AG04449 (cell line): ENCODE measurements around the gene NEDD8.
"Not testable (repeated sequence)": the region's sequence is repeated elsewhere in the genome, so short reads cannot be mapped to it uniquely, and the experiment has no call there.

Experiments used
- CTCF ChIA-PET: fragments of 350-600 bp; formaldehyde crosslinking; extraction: SDS; loops from one replicate; lab custom pipeline; 2021; ENCODE audit warnings: antibody characterized with exemption; lab: Yijun Ruan, JAX
- POLR2A ChIA-PET: fragments of 400-600, 350-600 bp; formaldehyde crosslinking; extraction: SDS; loops from one replicate; lab custom pipeline; 2020; ENCODE audit warnings: antibody characterized with exemption, inconsistent platforms; lab: Yijun Ruan, JAX
- DNase-seq: peaks from one replicate; pipeline ENCODE4 v3.0.0-alpha.2; 2010; ENCODE audit warnings: low read depth, low spot score
- H3K4me3 ChIP-seq: 2 replicates; pipeline ENCODE4 v1.5.1; 2011; ENCODE audit warnings: low read depth, mild to moderate bottlenecking, control low read depth, low read length
- TF ChIP-seq, protein P1 (sequence below): IDR thresholded peaks from one replicate; pipeline ENCODE4 v1.5.1; 2011; ENCODE audit warnings: mild to moderate bottlenecking, moderate library complexity, low read length, control low read depth, inconsistent platforms; ENCODE audit not compliant: insufficient read depth; ENCODE audit errors: missing control alignments

Gene NEDD8

DNA sequence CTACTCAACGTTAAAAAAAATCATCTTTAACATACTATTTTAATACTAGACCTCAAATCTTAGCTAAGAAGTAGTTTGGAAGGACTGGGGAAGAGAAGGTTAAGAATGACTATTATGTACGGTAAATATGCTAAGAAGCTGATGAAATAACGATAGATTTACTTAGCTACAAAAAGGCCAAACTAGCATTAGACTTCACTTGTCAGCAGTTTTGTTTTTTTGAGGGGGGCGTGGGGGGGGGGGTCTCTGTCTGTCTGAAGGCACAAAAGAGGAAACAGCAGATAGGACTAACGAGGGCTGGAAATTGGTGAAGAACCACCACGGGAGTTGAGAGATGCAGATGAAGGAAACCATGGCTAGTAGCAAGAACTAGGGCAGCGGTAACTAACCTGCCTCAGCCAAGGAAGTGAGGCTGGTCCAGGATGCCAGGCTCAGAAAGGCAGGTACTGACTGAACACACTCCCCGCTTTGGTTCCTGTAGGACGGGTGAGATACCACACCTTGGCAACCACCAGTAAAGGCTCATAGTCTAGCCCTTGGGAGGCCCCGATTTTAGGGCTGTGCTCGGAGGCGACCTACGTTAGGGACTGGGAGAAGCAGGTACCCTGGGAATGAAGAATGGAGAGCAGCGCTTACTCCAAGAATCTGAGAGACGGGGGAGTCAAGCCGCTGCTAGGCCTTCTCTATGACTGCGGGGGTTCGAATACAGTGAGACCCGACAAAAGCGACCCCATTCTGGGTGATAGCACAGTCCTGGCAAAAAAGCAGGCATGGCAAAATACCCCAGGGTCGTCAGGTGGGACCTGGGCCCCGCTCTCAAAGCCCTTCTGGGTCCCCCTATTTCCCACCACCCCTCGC is 675 bp downstream of the NEDD8 start:
- TF ChIP-seq, protein P1, sequence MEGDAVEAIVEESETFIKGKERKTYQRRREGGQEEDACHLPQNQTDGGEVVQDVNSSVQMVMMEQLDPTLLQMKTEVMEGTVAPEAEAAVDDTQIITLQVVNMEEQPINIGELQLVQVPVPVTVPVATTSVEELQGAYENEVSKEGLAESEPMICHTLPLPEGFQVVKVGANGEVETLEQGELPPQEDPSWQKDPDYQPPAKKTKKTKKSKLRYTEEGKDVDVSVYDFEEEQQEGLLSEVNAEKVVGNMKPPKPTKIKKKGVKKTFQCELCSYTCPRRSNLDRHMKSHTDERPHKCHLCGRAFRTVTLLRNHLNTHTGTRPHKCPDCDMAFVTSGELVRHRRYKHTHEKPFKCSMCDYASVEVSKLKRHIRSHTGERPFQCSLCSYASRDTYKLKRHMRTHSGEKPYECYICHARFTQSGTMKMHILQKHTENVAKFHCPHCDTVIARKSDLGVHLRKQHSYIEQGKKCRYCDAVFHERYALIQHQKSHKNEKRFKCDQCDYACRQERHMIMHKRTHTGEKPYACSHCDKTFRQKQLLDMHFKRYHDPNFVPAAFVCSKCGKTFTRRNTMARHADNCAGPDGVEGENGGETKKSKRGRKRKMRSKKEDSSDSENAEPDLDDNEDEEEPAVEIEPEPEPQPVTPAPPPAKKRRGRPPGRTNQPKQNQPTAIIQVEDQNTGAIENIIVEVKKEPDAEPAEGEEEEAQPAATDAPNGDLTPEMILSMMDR: no peak
- peak overlapping the region; percentile 92 for H3K4me3 ChIP-seq
- DNase-seq: no peak
- ChIA-PET POLR2A (interaction anchor here (0.6 kb wide), 1 partner anchor 43 kb away, joined by 4 read pairs; the partner anchor contains the start of gene IPO4), CTCF (interaction anchor here (0.6 to 1.3 kb wide), 9 partner anchors 10 to 76 kb away, joined by 3 to 8 read pairs (median 4); partner anchors contain the start of genes CIDEB, DHRS1, MDP1 and NOP9)

DNA sequence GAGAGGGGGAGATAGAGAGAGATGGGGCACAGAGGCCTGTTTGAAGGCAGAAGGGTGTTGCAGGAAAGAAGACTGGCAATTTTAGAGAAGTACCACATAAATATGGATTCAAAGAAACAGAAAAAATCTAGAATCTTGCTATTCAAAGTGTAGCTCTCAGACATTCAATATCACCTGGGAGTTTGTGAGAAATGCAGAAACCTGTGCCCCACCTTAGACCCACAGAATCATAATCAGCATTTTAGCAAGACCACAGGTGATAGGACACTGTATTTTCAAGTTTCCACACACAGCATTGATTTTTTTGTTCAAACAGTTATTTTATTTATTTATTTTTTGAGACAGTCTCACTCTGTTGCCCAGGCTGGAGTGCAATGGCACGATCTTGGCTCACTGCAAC is 3.3 kb downstream of the NEDD8 start:
- H3K4me3 ChIP-seq: no peak overlapping the region
- no peak for DNase-seq
- ChIA-PET CTCF (interaction anchor here (0.9 to 2.4 kb wide), 4 partner anchors 14 to 138 kb away, joined by 4 to 10 read pairs (median 4); partner anchors contain the start of genes CHMP4A and TINF2), POLR2A (interaction anchor here (0.7 kb wide), 1 partner anchor 79 kb away, joined by 5 read pairs; no protein-coding TSS in a partner anchor)
- TF ChIP-seq, protein P1: no peak

DNA sequence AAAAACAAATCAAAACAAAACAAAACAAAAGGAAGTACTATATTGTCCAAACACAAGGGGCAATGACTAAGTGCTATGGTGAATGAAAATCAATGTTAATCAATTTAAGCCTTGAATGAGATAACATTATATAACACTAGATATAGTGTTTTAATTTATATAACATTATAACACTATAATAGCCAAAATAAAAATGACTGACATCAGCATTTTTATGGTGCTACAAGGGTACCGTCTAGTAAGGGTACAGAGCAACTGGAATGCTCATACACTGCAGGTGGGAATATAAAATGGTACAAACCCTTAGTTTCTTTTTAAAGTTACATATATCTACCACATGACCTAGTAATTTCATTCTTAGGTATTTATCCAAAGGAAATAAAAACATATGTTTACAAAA is 5.7 kb downstream of the NEDD8 start:
- CTCF ChIA-PET: interaction anchor here (1.5 to 2.4 kb wide), 2 partner anchors 16 to 71 kb away, joined by 10 to 12 read pairs; partner anchors contain the start of gene TINF2
- POLR2A ChIA-PET: no interaction called here
- TF ChIP-seq, protein P1: no peak

DNA sequence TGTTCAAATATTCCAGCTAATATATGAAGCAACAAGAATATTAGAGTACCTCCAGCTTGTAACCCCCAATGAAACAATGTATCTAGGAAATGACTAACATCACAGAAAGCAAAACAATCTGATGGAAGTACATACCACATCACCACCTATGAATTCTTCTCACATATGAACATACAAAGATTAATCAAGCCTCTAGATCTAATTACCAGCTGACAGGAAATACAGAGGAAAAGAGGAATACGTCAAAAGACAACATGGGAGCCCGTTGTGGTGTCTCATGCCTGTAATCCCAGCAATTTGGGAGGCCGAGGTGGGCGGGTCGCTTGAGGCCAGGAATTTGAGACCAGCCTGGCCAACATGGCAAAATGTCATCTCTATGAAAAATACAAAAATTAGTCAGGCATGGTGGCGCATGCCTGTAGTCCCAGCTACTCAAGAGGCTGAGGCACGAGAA is 7.5 kb downstream of the NEDD8 start:
- no peak overlapping the region for H3K4me3 ChIP-seq
- POLR2A ChIA-PET: interaction anchor here (0.8 to 1.7 kb wide), 4 partner anchors 11 to 40 kb away, joined by 3 to 6 read pairs (median 4); partner anchors contain the start of genes CHMP4A and TINF2
- CTCF ChIA-PET: interaction anchor here (0.9 to 2.3 kb wide), 5 partner anchors 9 to 72 kb away, joined by 3 to 13 read pairs (median 8); partner anchors contain the start of genes CHMP4A and MDP1
- DNase-seq: no peak
- TF ChIP-seq, protein P1: no peak

More for the DNA sequence above, 5.7 kb downstream of the NEDD8 start:
- no peak overlapping the region for H3K4me3 ChIP-seq
- DNase-seq: no peak

DNA sequence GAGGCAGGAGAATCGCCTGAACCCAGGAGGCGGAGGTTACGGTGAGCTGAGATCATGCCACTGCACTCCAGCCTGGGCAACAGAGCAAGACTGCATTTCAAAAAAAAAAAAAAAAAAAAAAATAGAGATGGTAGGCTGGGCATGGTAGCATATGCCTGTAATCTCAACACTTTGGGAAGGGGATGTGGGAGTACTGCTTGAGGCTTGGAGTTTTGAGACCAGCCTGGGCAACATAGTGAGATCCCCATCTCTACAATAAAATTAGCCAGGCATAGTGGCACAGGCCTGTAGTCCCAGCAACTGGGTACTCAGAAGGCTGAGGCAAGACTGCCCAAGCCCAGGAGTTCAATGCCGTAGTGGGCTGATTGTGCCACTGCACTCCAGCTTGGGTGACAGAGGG is 9.2 kb downstream of the NEDD8 start:
- CTCF ChIA-PET: interaction anchor here (0.9 to 2.3 kb wide), 4 partner anchors 9 to 84 kb away, joined by 3 to 8 read pairs (median 4); partner anchors contain the start of gene CHMP4A
- H3K4me3 ChIP-seq, POLR2A ChIA-PET, DNase-seq: not testable (repeated sequence)

DNA sequence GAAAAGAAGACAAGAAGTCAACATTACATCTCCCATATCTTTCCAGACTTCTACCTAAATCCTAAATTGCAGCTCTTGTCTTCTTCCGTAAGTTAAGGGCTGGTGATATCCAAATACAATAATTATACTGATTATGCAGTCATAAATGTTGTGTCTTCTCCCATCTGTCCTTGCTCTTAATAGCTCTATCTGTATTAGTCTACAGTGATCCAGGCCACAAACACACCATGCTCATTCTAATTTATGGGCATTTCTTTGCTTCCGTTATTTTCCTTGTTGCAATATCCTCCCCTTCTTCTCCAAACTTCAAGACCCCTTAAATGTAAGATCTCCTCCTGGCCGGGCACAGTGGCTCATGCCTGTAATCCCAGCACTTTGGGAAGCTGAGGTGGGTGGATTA is 12.6 kb downstream of the NEDD8 start:
- TF ChIP-seq, protein P1: no peak
- ChIA-PET POLR2A (interaction anchor here (1.2 kb wide), 1 partner anchor 77 kb away, joined by 3 read pairs; no protein-coding TSS in a partner anchor), CTCF (interaction anchor here (0.7 to 4.2 kb wide), 7 partner anchors 24 to 161 kb away, joined by 3 to 38 read pairs (median 8); partner anchors contain the start of genes CIDEB and RABGGTA)
- no peak for DNase-seq
- no peak overlapping the region for H3K4me3 ChIP-seq
